GM19395 (cell line): Measurements from ENCODE around the gene UNC5C.

Experiments used
- ATAC-seq: cut with Tn5 transposase; IDR thresholded peaks from one replicate; pipeline ENCODE4 v1.9.1; 2021; ENCODE audit warnings: mild to moderate bottlenecking, moderate library complexity; ENCODE audit not compliant: unreplicated experiment

The UNC5C gene

GRCh38 chr4:95238554-95238953 lies 310.2 kb downstream of the UNC5C start:
- ATAC-seq, result no peak

GRCh38 chr4:95232358-95233156 lies 316.2 kb downstream of the UNC5C start:
- ATAC-seq, result no peak

GRCh38 chr4:95231681-95232080 lies 317.1 kb downstream of the UNC5C start:
- ATAC-seq, result no peak

DNA sequence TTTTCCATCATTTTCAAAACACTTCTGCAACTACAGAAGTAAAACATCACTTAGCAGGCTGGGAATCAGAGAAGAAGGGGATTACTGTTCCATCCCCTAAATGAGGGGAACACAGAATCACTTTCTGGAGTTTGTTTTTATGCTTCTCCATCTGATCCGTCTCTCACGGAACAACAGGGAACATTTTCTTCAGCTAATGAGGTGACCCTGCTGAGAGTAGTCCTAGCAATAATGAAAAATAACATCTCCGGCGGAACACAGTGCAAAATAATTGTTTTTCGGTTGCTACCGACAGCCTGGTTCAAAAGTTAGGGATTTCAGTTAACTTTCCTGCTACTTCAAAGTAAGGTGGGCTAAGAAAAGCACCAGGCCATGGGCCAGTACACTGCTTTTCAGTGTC lies 322.9 kb downstream of the UNC5C start:
- ATAC-seq, result no peak

DNA sequence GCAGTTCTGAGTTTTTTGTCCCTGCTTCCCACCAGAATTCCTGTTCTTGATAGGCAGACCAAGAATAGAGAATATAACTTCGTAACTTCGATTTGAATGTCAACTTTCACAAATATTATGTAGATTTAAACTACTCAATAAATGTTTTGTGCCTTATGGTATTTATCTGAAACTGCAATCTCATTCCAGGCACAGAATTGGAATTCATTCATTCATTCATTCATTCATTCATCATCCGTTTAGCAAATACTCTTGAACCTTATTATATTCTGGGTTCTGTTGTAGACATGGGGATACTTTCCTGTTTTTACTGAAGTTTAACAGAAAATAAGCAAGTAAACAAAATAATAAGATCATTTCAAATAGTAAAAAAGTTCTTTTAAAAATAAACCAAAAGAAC lies 324.4 kb downstream of the UNC5C start:
- no peak for ATAC-seq

- ATAC-seq, result no peak
Measured at GRCh38 chr4:95220205-95221175, 328.3 kb downstream of the UNC5C start.

DNA sequence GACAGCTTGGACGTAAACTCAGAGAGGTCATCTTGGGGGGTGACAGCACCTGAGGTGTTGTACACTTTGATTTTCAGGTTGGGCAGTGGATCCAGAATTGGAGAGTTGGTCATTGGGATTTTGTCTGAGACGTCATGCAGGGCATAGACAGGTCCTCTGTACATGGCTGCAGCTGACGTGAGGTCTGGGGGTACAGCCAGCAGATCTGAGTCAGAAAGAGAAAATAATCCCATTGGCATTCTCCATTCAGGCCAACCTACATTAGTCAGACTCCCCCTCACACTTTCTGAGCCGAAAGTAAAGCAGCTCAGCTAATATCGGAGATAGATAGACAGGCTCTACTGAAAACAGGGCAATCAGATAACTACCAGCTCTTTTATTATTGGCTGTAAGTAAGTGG lies 329.7 kb downstream of the UNC5C start:
- no peak for ATAC-seq

DNA sequence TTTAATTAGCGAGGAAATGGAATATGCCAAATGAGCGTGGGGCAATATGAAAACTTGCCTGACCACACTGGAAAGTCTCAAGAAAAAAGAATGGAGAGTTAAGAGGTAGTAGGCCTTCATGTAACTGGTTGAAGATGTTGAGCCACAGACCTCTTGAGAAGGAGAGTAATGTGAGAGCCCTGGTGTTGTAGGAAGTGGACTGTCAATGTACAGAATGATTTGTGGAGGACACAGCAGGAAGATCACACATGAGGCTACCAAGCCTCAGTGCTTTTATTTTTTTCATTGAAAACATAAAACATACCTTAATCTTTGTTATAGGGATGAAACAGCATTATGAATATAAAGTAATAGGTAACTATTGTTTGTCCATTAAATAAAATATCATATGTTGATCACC lies 331.6 kb downstream of the UNC5C start:
- no peak for ATAC-seq

GRCh38 chr4:95216636-95217035 lies 332.1 kb downstream of the UNC5C start:
- no peak for ATAC-seq

DNA sequence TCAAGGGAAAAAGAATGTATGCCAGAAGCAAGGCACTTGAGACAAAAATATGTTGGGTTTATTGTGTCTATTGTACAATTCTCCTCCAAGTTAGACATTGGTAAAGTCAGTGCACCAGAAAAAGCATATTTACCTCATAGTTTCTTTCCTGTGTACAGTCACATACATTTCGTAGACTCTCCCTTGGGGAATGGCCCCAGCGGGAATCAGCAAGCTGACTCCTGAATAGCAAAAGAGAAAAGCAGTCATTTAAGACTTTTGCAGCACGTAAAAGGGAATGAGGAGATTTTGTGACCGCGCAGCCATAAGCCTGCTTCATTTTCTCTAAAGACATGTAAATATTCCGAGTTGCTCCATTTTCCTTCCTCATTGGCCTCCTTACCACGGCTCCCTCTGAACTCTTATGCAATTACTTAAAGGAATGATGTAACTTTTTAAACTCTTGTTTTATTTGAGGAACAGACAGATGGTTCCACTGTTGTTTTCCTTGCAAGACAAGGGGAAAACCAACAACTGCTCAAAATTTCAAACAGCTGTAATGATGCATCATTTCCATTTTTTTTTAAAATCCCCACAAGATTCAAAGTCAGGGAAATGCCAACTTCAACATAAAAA lies 332.7 kb downstream of the UNC5C start:
- ATAC-seq, result no peak

DNA sequence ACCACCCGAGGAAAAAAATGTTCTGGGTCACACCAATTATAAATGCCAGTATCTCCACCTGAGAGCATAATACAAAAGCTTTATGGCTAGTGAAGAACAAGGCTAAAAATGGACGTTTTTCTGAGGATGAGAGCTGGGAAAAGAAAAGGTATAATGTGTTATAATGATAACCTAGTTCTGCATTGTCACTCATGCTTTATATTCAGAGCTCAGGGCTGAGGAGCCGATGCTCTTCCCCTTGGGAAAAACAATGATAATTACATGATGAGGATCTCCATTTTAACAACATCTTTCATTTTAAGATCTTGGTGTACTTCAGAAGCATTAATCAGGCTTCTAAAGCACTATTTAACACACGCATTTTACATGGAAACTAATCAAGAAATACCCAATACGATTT lies 333.7 kb downstream of the UNC5C start:
- ATAC-seq, result no peak

DNA sequence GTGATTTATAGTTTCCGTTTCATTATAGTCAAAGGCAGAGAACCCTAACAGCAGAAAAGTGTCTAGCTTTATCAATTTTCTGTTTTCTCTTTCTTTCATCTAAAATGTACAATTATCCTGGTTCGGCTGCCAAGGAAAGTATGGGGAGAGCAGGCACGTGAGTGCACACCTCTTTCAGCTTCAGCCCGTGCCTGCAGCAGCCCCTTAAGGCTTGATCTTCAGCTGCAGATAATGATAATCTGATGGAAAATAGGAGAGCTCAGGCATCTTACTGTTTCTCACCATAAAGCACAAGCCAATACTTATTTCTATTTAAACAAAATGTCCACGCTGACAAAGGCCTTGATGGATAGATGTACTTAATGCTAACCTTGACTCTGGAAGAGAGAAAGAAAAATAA lies 334.4 kb downstream of the UNC5C start:
- no peak for ATAC-seq

GRCh38 chr4:95213366-95213765 lies 335.4 kb downstream of the UNC5C start:
- no peak for ATAC-seq

- ATAC-seq, result no peak
Measured at GRCh38 chr4:95212692-95213091, 336.1 kb downstream of the UNC5C start.

DNA sequence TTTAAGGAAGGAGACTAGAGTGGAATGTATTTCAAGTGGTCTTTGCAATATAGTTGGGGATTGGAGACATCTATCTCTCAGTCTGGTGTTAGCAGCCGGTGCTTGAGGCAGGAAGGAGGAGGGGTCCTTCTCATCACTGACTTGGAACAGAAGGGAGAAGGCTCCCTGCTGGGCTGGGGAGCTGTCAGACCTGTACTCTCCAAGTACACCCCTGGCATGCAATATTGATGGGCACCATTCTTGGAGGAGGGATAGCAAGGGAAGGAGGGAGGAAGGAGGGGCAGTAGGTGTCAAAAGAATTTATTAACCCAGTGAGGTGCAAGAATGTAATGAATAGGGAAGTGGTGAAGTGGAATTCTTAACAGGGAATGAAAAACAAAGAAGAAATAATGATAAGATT lies 338.8 kb downstream of the UNC5C start:
- no peak for ATAC-seq

DNA sequence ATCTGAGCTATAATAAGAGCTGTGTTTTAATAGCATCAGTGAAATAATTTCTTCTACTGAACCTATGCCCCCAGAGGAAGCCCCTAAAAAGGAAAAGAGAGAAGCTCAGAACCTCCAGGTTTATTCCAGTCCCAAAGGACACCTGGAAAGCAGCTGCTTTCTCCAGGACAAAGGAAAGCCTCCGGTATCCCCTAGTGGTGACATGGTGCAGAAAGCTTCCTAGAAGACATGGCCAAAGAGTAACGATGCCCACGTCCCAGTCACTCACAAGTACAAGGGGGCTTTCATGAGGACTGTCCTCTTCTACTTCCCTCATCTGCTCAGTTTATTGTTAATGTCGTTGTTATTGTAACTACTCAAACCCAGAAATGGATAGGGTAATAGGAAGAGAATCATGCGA lies 343.9 kb downstream of the UNC5C start:
- ATAC-seq, result no peak

DNA sequence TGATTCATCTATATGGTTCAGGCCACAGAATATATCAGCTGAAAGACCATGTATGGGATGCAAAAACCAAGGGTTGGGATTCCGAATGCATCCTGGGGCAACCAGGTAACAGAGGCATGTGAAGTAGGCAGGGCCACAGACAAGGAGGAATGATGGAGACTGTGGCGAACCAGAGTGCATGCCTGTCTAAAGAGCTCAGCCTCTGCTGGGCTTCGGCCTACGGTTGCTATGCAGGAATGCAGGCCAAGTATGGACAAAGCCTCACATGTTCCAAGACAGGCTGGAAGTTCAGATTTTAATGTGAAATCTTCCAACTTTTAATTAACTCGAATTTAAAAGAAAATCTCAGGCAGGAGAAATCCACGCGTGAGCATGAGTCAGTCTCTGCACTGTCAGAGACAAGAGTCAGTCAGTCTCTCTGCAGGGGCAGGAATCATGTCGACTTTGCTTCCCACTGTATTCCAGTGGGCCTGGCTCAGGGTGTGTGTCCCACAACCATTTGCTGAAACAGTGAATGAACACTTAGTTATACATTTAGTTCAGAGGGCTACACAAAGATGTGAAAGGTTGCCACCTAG lies 344.4 kb downstream of the UNC5C start:
- ATAC-seq, result no peak

DNA sequence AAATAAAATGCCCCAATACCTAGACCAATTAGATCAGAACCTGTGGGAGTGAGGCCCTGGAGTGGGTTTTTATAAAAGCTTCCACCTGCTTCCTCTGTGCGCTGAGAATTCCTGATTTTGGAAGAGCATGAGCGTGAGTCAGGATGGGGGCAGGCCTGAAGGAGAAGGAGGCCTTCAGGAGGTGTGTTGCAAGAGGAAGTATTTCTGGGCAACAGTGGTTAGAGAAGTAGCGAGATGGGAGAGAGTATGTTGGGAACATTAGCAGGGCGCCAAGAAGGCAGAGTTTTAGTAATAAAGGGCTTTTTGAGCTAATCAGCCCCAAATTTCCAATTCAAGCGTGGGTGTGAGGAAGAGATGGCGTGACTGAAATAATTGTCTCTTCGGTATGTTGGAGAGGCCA lies 349.8 kb downstream of the UNC5C start:
- no peak for ATAC-seq

GRCh38 chr4:95197353-95197752 lies 351.4 kb downstream of the UNC5C start:
- ATAC-seq, result no peak

DNA sequence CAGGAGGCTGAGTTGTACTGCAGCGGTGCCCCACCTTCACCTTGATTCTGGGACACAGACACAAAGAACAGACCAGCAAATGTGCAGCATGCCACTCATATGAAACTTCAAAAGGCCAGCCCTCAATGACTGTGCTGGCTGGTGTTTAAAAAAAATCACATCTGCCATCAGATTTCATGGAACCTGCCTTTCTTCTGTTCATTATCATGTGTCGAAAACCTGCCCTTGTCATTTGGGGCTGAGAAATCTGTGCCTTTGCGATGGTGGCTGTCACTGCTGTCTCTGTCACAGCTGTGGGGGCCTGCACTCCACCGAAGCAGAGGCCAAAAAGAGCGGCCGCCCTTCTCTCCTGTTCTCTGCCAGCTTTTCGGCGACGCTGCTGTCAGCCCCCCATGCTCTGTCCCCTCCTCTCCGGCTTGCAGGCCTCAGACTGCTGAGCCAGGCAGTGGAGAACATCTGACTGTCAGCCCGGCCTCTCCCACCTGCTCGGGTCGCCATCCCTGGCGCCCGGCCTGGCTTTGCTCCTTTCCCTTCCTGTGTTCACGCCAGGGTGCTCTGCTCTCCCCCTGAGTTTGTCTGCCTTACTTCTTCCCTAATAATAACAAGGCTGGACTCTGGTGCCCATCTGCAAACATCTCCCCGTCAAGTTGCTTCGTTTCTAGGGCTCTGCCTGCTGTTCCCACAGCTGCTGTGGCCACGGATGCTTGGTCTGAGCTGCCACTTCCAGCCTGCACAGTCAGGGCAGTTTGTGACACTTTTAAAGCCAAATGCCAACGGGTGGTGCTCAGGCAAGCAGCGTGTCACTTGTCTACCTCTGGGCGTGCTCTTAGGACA lies 355.2 kb downstream of the UNC5C start:
- no peak for ATAC-seq
